H1 (cell line): ENCODE results near the gene CRHR1. TPM values are rescaled to one million over a fixed set of nuclear protein-coding genes. Genes with fewer than 3 reads are reported as not detected.

ENCODE experiments used
- CHD2 ChIP-seq: IDR thresholded peaks from 2 replicates; pipeline ENCODE4 v1.6.1; 2012; ENCODE audit warnings: low read length, improper control_type of control experiment
- POLR2A ChIP-seq, 2 experiments: IDR thresholded peaks; 1 replicate in 1 of 2; 2 replicates in 1 of 2; pipeline ENCODE4 v1.6.1; 2011; ENCODE audit warnings: low read depth in 2 of 2, low read length in 2 of 2, mild to moderate bottlenecking in 2 of 2; ENCODE audit errors: control extremely low read depth in 1 of 2
- YY1 ChIP-seq: IDR thresholded peaks from 2 replicates; pipeline ENCODE4 v1.6.1; 2011; ENCODE audit warnings: low read depth, mild to moderate bottlenecking, low read length
- ZNF274 ChIP-seq: IDR thresholded peaks from 2 replicates; pipeline ENCODE4 v1.7.0; 2012; ENCODE audit warnings: low read length, borderline replicate concordance; ENCODE audit errors: extremely low read depth
- polyA plus RNA-seq, 7 experiments: library from polyadenylated mRNA; depleted of rRNA in 3 of 7; stranded (reverse) in 5 of 7; unstranded in 2 of 7; fragments of >200 nt in 5 of 7; fragments of 200-250 nt in 2 of 7; gene quantifications; 1 replicate in 5 of 7; 2 replicates in 1 of 7; 4 replicates in 1 of 7; pipeline versions ENCODE4 v1.2.1 to v1.2.3, GENCODE V29; 2011 to 2013; ENCODE audit warnings: missing spikeins in 2 of 7, mixed read lengths in 2 of 7
- total RNA-seq: library from RNA; stranded (reverse); fragmentation: NEBNext Ultra II Directional; extraction: Animal tissue kit (Norgen Biotek cat#: 25700); gene quantifications from 2 replicates; pipeline ENCODE4 v1.2.1, GENCODE V29; 2021

CRHR1 gene
- total and polyA plus RNA-seq, 2 of the 8 experiments (the other 6 are each of a cell fraction or from before 2014, with no cell fraction given): 0.56 to 1.7 TPM

GRCh38 chr17:45808845-45809244, 24.7 kb downstream of the CRHR1 start (continued):
- no peak for TF ChIP-seq POLR2A (IDR thresholded peaks at IDR 0.05; ENCODE audit: control extremely low read depth in 1 of 2, low read depth in 2 of 2, low read length in 2 of 2)
- no peak for TF ChIP-seq YY1
- no peak for TF ChIP-seq CHD2
- no peak for TF ChIP-seq ZNF274
- TF ChIP-seq, all 59 proteins: peak for 0
